Activated CD8-positive, alpha-beta memory T cell treated with anti-CD3 and anti-CD28 coated beads, Interleukin-2, amount 50 U/mL, for 48 hours (primary cell): ENCODE results near the gene RPP14.

ENCODE experiments used
- DNase-seq: peaks from one replicate; pipeline ENCODE4 v3.0.0-alpha.2; 2020

Gene RPP14

DNA sequence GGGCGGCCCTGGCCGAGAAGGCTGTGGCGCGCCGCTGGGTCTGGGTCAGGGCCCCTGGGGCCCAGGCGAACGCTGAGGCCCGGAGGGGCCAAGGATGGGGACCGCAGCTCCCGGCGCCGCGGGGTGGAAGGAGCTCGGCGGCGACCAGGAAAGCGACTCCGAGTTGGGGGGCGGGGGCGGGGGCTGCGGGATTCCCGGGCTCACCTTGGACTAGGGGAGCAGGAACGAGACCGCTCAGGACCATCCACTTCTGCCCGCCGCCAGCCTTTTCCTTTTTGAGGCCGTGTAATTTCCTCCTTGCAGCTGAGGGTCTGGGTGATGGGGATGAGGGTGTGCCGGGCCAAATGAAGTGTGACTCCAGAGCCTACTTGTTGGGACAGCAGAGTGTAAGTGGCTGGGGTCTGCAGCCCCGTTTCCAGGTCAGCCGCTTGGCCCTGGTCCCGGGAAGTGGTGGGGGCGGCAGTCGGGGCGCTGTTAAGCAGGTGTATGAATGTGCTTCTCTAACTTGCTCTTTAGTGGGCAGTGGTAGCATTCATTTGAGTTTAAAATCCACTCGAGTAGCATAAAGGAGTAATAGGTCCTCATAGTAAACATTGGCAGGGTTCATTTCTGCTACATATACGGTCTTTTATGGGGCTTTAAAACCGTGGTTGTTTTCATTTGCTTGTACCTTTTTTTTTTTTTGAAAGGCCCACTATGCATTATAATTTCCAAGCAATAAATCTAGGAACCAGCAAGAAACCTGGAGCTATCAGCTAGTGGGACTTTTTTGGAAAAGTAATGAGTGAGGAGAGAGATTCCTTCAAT lies 27.4 kb downstream of the RPP14 start:
- peak; percentile 65 for DNase-seq

DNA sequence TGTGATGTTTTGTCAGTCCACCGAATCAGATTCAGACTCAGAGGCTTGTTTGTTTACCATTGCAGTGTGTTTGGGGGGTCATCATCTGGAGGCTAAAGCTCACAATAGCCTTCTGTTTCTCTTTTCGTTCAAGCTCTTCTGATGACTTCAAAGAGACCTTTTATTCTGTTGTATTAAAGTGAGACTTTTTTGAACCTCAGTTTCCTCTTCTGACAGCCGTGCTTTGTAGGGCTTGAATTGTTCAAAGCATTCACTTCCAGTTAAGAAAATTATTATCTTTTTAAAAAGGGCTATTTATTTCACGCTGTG lies 27.9 kb downstream of the RPP14 start:
- no peak for DNase-seq

DNA sequence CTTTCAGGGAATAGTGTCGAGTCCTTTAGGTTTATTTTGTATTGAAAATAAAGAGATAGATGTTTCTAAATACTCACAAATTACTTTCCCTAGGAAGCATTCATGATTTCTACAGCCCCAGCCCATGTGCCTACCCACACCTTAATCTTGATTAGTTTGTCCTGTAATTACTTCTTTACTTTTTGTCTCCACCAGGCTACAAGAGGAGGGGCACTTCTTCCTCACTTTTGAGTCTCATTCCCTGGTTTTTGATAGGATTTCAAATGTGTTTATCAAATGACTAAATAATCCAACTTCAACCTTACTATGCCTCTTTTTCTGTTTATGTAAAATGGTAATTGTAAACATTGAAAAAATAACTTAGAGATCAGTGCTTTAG lies 28.4 kb downstream of the RPP14 start:
- DNase-seq: no peak

- DNase-seq: no peak
Measured at GRCh38 chr3:58335652-58335947, 29.6 kb downstream of the RPP14 start.

- DNase-seq: no peak
Measured at GRCh38 chr3:58336135-58336882, 30.3 kb downstream of the RPP14 start.

- no peak for DNase-seq
Measured at GRCh38 chr3:58337190-58337589, 31.1 kb downstream of the RPP14 start.

DNA sequence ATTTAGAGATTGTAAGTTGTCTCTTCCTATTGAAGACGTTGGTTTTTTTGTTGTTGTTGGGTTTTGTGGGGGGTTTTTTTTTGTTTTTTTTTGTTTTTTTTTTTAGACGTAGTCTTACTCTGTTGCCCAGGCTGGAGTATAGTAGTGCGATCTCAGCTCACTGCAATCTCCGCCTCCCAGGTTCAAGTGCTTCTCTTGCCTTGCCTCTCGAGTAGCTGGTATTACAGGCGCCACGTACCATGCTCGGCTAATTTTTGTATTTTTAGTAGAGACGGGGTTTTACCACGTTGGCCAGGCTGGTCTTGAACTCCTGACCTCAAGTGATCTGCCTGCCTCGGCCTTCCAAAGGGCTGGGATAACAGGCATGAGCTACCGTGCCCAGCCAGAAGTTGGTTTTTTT lies 33.1 kb downstream of the RPP14 start:
- DNase-seq: peak; percentile 7

DNA sequence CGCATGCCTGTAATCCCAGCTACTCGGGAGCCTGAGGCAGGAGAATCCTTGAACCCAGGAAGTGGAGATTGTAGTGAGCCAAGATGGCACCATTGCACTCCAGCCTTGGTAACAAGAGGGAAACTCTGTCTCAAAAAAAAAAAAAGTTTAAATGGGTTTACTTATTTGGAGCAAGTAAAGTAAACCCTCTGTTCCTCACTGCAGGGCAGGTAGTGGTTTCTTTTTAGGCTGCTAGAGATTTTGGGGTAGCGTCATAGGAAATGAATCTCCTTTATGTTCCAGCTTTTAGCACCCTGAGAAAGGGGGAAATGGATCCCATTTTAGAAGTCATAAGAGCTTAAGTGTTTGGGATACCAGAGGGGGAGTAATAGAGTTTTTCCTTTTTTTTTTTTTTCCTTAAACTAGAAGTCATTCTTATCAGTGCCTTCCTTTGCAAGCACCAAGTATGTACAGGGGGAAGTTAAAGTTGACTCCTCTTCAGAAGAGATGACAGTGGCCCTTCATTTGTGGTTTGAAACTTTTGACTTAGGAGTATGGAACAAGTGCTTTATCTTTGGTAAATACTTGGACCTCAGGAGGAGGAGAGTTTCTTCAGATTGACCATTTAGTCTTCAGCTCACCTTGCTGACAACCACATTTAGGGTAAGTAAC lies 34.7 kb downstream of the RPP14 start:
- DNase-seq: no peak

- DNase-seq: peak; percentile 25
Measured at GRCh38 chr3:58341376-58341775, 35.3 kb downstream of the RPP14 start.

DNA sequence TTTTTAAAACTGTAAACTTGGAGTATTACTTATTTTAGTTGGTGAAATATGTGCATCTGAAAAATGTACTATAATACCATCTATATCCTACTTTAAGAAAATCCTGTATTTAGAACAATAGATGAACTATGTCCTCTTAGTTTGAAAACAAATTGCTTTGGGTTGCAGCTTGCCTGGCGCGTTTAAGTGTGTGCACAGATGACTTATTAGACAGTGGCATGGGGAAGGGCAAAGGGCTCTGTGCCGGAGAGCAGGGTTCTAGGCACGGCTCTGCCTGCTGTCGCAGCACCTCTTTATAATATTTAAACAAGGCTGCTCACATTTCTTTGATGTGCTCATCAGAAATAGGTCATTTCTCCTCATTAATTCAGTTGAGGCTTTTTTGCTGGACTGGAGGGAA lies 36.6 kb downstream of the RPP14 start:
- DNase-seq: peak; percentile 29

- DNase-seq: peak; percentile 0
Measured at GRCh38 chr3:58345457-58345856, 39.4 kb downstream of the RPP14 start.

DNA sequence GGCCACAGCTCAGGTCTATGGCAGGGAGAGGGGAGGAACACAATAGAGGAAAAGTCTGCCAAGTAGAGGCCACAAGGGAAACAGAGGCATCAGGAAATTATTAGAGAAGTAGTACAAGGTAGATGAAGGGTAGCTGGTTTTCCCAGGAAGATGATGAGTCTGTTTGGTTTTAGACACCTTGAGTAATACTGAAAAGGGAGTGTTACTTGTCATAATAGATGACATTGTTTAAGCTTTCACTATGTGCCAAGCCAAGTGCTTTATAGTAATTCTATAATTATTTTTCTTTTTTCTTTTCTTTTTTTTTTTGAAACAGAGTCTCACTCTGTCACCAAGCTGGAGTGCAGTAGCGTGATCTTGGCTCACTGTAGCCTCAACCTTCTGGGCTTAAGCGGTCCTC lies 40.3 kb downstream of the RPP14 start:
- peak; percentile 50 for DNase-seq

GRCh38 chr3:58347984-58348383 lies 41.9 kb downstream of the RPP14 start:
- DNase-seq: peak; percentile 15

- peak; percentile 48 for DNase-seq
Measured at GRCh38 chr3:58349792-58350626, 44.0 kb downstream of the RPP14 start.

DNA sequence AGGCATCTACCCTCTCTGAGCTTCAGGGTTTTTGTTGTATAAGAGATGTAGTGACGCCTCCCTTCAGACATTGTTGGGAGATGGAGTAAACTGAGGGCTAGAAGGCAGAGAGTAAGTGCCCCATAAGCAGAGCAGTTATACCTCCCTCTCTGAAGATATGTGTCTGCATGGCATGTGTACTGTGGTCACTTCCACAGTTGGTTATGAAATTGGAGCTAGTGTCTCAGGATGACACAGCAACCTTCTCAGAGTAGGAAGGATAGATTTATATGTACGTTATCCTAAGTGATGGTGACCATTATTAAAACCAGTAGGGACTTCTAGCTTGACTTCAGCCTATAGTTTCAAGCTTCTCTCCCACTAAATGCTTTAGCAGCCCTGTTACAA lies 44.6 kb downstream of the RPP14 start:
- no peak for DNase-seq

GRCh38 chr3:58351920-58352319 lies 45.9 kb downstream of the RPP14 start:
- DNase-seq: peak; percentile 49

DNA sequence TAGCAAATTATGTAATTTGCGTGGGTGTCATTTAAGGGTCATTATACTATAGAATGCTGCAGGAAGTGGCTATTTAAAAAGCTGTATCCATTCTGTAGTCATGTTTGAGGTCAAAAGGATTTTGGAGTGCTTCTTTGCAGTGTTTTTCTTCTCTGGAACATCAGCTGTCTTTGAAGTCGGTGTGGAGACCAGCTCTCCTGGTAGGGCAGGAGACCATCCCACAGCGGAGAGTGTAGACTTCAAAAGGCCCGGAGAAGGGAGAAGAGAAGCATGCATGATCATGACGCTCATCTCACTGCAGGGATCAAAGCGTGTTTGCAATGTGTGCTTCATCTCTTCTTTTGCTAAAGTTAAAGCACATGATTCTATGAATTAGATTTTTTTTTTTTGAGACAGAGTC lies 46.6 kb downstream of the RPP14 start:
- DNase-seq: peak; percentile 8

DNA sequence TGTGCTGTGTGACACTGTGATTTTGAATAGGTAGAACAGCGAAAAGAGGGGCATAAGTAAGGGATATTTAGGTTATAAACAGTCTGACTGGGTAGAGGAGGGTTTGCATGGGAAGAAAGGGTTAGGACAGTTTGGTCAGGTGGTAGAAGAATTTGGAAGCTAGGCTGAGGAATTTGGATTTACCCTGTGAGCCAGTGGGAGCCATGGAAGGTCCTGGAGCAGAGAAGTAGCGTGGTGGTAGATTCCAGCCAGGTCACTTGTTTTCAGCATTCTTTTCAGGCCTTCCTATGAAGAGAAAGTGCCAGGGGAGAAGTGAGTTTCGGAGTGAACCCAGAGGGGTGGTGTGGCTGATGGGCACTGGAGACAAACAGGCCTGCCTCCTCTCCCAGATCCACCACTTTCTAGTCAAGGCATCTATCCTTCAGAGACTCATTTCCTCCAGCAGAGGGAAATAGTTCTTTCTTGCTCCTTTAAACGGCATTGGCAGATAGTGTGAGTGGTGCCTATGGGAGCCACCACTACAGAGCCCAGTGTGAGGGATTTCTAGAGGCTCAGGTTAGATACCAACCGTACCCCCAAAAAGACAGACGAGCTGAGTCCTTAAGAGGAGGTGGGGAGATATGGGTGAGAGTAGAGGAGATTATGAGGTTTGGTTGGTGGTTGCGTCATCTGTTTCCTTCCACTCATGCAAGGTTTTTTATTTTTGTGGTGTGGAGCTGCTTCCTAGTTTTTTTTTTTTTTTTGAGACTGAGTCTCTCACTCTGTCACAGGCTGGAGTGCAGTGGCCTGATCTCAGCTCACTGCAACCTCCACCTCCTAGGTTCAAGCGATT lies 47.9 kb downstream of the RPP14 start:
- DNase-seq: peak; percentile 51

DNA sequence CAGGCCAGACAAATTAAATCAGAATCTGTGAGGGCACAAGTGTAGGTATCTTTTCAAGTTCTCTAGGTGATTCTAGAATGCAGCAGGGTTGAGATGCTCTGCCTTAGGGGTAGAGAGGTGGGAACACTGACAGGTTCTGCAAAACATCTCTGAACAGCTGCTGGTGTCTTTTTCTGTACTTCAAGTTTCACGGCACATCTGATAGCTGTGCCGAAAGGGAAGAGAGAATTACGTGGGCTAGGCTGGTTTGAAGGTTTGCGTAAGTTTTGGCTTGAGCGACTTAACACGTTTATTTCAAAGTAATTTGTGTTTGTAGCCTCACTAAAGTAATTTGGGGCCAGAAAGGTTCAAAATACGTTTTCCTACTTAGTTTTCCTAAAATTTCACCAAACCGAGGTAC lies 49.1 kb downstream of the RPP14 start:
- peak; percentile 22 for DNase-seq

DNA sequence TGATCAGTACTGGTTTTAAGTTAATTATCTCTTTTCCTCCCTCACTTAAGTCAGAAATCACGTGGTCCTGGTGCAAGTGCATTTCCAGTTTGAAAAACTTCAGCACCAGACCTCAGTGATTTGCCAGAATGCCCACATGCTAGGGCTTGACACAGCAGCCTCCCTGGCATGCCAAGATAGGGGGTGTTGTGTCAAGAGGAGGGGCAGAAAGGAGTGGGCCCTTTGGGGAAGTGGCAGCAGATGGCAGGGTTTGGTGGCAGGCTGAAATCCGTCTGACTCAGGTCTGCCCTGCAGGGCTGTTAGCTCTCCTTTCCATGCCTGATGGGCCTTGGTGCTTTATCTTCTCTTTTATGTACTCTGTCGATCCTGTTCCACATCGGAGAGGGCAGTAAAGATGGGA lies 50.0 kb downstream of the RPP14 start:
- DNase-seq: peak; percentile 44

DNA sequence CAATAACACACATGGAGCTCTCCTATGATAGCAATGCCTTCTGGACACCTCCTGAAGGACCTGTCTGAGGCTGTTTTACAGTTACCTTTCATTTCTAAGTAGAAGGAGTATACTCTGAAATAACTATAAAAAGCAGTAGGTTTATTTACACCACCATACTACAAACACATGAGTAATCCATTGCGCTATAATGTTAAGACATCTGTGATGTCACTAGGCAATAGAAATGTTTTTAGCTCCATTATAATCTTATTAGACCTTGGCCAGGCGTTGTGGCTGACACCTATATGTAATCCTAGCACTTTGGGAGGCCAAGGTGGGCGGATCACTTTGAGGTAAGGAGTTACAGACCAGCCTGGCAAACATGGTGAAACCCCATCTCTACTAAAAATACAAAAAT lies 51.4 kb downstream of the RPP14 start:
- DNase-seq: no peak

GRCh38 chr3:58358092-58358491 lies 52.0 kb downstream of the RPP14 start:
- DNase-seq: peak; percentile 60

- DNase-seq: no peak
Measured at GRCh38 chr3:58358808-58359207, 52.8 kb downstream of the RPP14 start.
